ENCODE measurements around the gene LRCH1.

GRCh38 chr13:46698014-46698413 lies 145.0 kb downstream of the LRCH1 start:
- TF ChIP-seq POLR2AphosphoS5 (IDR thresholded peaks at IDR 0.05; ENCODE audit: low read depth) = no peak
- no peak for TF ChIP-seq EZH2 (IDR thresholded peaks at IDR 0.05; ENCODE audit: low read depth, unreplicated experiment)
